Measurements from ENCODE around the gene MAPKAP1.

- no peak for TF ChIP-seq TAF15 (IDR thresholded peaks at IDR 0.05; ENCODE audit: low read depth, low read length, poor library complexity, severe bottlenecking)
- TF ChIP-seq YEATS4 (CRISPR knock-in tag; IDR thresholded peaks at IDR 0.05; ENCODE audit: borderline replicate concordance) = no peak
- no peak for TF ChIP-seq RAD21 (CRISPR knock-in tag; IDR thresholded peaks at IDR 0.05)
- no peak for TF ChIP-seq GABPA (IDR thresholded peaks at IDR 0.05; ENCODE audit: low read depth, low read length)
- no peak for TF ChIP-seq GABPA (CRISPR knock-in tag; IDR thresholded peaks at IDR 0.05; ENCODE audit: low read depth)
- no peak for TF ChIP-seq ZBTB33 (CRISPR knock-in tag; IDR thresholded peaks at IDR 0.05)
- TF ChIP-seq IKZF4 (CRISPR knock-in tag; IDR thresholded peaks at IDR 0.05; ENCODE audit: borderline replicate concordance, low read depth, not compliant biosample characterization) = no peak
- no peak for TF ChIP-seq ZSCAN12 (CRISPR knock-in tag; IDR thresholded peaks at IDR 0.05)
- no peak for TF ChIP-seq PAX8 (CRISPR knock-in tag; IDR thresholded peaks at IDR 0.05; ENCODE audit: borderline replicate concordance)
- no peak for TF ChIP-seq MXI1 (IDR thresholded peaks at IDR 0.05; ENCODE audit: borderline replicate concordance, low read depth, low read length)
- TF ChIP-seq ATF1 (CRISPR knock-in tag; IDR thresholded peaks at IDR 0.05) = no peak
Observed at GRCh38 chr9:125398243-125398642, 308.8 kb downstream of the MAPKAP1 start.

Measured in HepG2 (cell line).